T-helper 1 cell treated with Interleukin-12 subunit alpha and Interleukin-12 subunit beta and Interleukin-4 antibody, amounts not matched to agents 30 ng/mL and 1 ng/mL, for 36 hours (primary cell): ENCODE measurements around the gene PYCR2. TPM values are rescaled to one million over a fixed set of nuclear protein-coding genes. Genes with fewer than 3 reads are reported as not detected.

Experiments used
- intact Hi-C: fragments of 100-400 bp; cut with micrococcal nuclease; formaldehyde crosslinking; loops from one replicate; pipeline ENCODE4 v1.15.1; 2024
- total RNA-seq: library from RNA; stranded (reverse); gene quantifications from 2 replicates; pipeline ENCODE4 v1.2.3, GENCODE V29; 2022

PYCR2 gene
- total RNA-seq, 1 donor from 2014 or later: 103 TPM

- intact Hi-C loops: loop anchor here (5.0 to 10.0 kb wide), 3 partner anchors 160 to 483 kb away; partner anchors contain the start of gene PARP1
Observed at GRCh38 chr1:225921734-225922709, 2.0 kb downstream of the PYCR2 start.

- intact Hi-C loops: loop anchor here (5.0 to 10.0 kb wide), 3 partner anchors 162 to 485 kb away; partner anchors contain the start of gene PARP1
Observed at GRCh38 chr1:225919906-225920305, 4.1 kb downstream of the PYCR2 start.

- intact Hi-C loops: no loop called here
Observed at GRCh38 chr1:225918280-225918679, 5.8 kb downstream of the PYCR2 start.

- intact Hi-C loops: no loop called here
Observed at GRCh38 chr1:225917536-225917935, 6.5 kb downstream of the PYCR2 start.

- intact Hi-C loops: no loop called here
Observed at GRCh38 chr1:225917101-225917500, 6.9 kb downstream of the PYCR2 start.

GRCh38 chr1:225915538-225915991, 8.5 kb downstream of the PYCR2 start:
- intact Hi-C loops: no loop called here

- intact Hi-C loops: no loop called here
Observed at GRCh38 chr1:225914947-225915346, 9.1 kb downstream of the PYCR2 start.

GRCh38 chr1:225914391-225914790, 9.7 kb downstream of the PYCR2 start:
- intact Hi-C loops: no loop called here

- intact Hi-C loops: loop anchor here (1.0 to 2.0 kb wide), 8 partner anchors 13 to 436 kb away; partner anchors contain the start of genes EPHX1, PYCR2, SRP9 and TMEM63A
Observed at GRCh38 chr1:225911191-225912130, 12.6 kb downstream of the PYCR2 start.

GRCh38 chr1:225909477-225909876, 14.6 kb downstream of the PYCR2 start:
- intact Hi-C loops: no loop called here

- intact Hi-C loops: no loop called here
Observed at GRCh38 chr1:225908773-225909172, 15.3 kb downstream of the PYCR2 start.

- intact Hi-C loops: no loop called here
Observed at GRCh38 chr1:225908013-225908640, 15.9 kb downstream of the PYCR2 start.

- intact Hi-C loops: no loop called here
Observed at GRCh38 chr1:225907341-225907740, 16.7 kb downstream of the PYCR2 start.

- intact Hi-C loops: no loop called here
Observed at GRCh38 chr1:225906467-225906866, 17.6 kb downstream of the PYCR2 start.

- intact Hi-C loops: no loop called here
Observed at GRCh38 chr1:225903623-225904022, 20.4 kb downstream of the PYCR2 start.

GRCh38 chr1:225899044-225899925, 24.8 kb downstream of the PYCR2 start:
- intact Hi-C loops: no loop called here

- intact Hi-C loops: loop anchor here (1.0 to 2.0 kb wide), 12 partner anchors 13 to 470 kb away; partner anchors contain the start of genes LBR, PYCR2, SDE2 and SRP9
Observed at GRCh38 chr1:225897595-225898514, 26.2 kb downstream of the PYCR2 start.

- intact Hi-C loops: loop anchor here (1.0 to 2.0 kb wide), 12 partner anchors 14 to 469 kb away; partner anchors contain the start of genes LBR, PYCR2, SDE2 and SRP9
Observed at GRCh38 chr1:225896937-225897549, 27.0 kb downstream of the PYCR2 start.
